ENCODE measurements around the gene SH3BP5.

SH3BP5 gene

GRCh38 chr3:15273227-15273626 is 59.2 kb downstream of the SH3BP5 start:
- TF ChIP-seq TEAD4 (IDR thresholded peaks at IDR 0.05) (no peak), CREB1 (IDR thresholded peaks at IDR 0.05; ENCODE audit: low read depth) (no peak), YY1 (IDR thresholded peaks at IDR 0.05; ENCODE audit: low read depth) (no peak), FOXM1 (IDR thresholded peaks at IDR 0.05; ENCODE audit: borderline replicate concordance, low read depth) (no peak), ZBTB7A (IDR thresholded peaks at IDR 0.05; ENCODE audit: low read depth) (no peak), CEBPB (IDR thresholded peaks at IDR 0.05) (no peak), REST (IDR thresholded peaks at IDR 0.05; ENCODE audit: low read depth) (no peak), EGR1 (IDR thresholded peaks at IDR 0.05) (no peak), NFIC (IDR thresholded peaks at IDR 0.05) (no peak), RAD21 (IDR thresholded peaks at IDR 0.05; ENCODE audit: low read depth) (no peak), USF1 (IDR thresholded peaks at IDR 0.05) (no peak)

GRCh38 chr3:15272426-15273196 is 59.8 kb downstream of the SH3BP5 start:
- TF ChIP-seq EGR1 (IDR thresholded peaks at IDR 0.05) (no peak), FOXM1 (IDR thresholded peaks at IDR 0.05; ENCODE audit: borderline replicate concordance, low read depth) (no peak), NFIC (IDR thresholded peaks at IDR 0.05) (no peak), TAF1 (IDR thresholded peaks at IDR 0.05; ENCODE audit: low read depth) (no peak), ZBTB7A (IDR thresholded peaks at IDR 0.05; ENCODE audit: low read depth) (no peak)

GRCh38 chr3:15271785-15272381 is 60.5 kb downstream of the SH3BP5 start:
- TF ChIP-seq EGR1 (IDR thresholded peaks at IDR 0.05) (no peak), FOXM1 (IDR thresholded peaks at IDR 0.05; ENCODE audit: borderline replicate concordance, low read depth) (no peak), REST (IDR thresholded peaks at IDR 0.05; ENCODE audit: low read depth) (no peak), CREB1 (IDR thresholded peaks at IDR 0.05; ENCODE audit: low read depth) (no peak), TAF1 (IDR thresholded peaks at IDR 0.05; ENCODE audit: low read depth) (no peak), TEAD4 (IDR thresholded peaks at IDR 0.05) (no peak), RAD21 (IDR thresholded peaks at IDR 0.05; ENCODE audit: low read depth) (no peak), ZBTB7A (IDR thresholded peaks at IDR 0.05; ENCODE audit: low read depth) (no peak), NFIC (IDR thresholded peaks at IDR 0.05) (no peak), TCF12 (IDR thresholded peaks at IDR 0.05; ENCODE audit: low read depth) (no peak), YY1 (IDR thresholded peaks at IDR 0.05; ENCODE audit: low read depth) (no peak), MAX (IDR thresholded peaks at IDR 0.05) (no peak), CEBPB (IDR thresholded peaks at IDR 0.05) (no peak), USF1 (IDR thresholded peaks at IDR 0.05) (no peak)

- no peak for TF ChIP-seq REST (IDR thresholded peaks at IDR 0.05; ENCODE audit: low read depth)
- TF ChIP-seq EGR1 (IDR thresholded peaks at IDR 0.05): no peak
- TF ChIP-seq TAF1 (IDR thresholded peaks at IDR 0.05; ENCODE audit: low read depth): no peak
- no peak for TF ChIP-seq TCF12 (IDR thresholded peaks at IDR 0.05; ENCODE audit: low read depth)
- TF ChIP-seq USF1 (IDR thresholded peaks at IDR 0.05): no peak
- TF ChIP-seq TEAD4 (IDR thresholded peaks at IDR 0.05): no peak
- TF ChIP-seq CEBPB (IDR thresholded peaks at IDR 0.05): no peak
- TF ChIP-seq RAD21 (IDR thresholded peaks at IDR 0.05; ENCODE audit: low read depth): no peak
- no peak for TF ChIP-seq MAX (IDR thresholded peaks at IDR 0.05)
- TF ChIP-seq YY1 (IDR thresholded peaks at IDR 0.05; ENCODE audit: low read depth): no peak
- no peak for TF ChIP-seq EP300 (IDR thresholded peaks at IDR 0.05; ENCODE audit: borderline replicate concordance)
- TF ChIP-seq FOXM1 (IDR thresholded peaks at IDR 0.05; ENCODE audit: borderline replicate concordance, low read depth): no peak
- no peak for TF ChIP-seq NFIC (IDR thresholded peaks at IDR 0.05)
- no peak for TF ChIP-seq CREB1 (IDR thresholded peaks at IDR 0.05; ENCODE audit: low read depth)
- no peak for TF ChIP-seq ZBTB7A (IDR thresholded peaks at IDR 0.05; ENCODE audit: low read depth)
These were observed 61.4 kb downstream of the SH3BP5 start for GRCh38 chr3:15271030-15271429.

All from Ishikawa (cell line).